ENCODE data around the gene ZNF274. TPM values are rescaled to one million over a fixed set of nuclear protein-coding genes. Genes with fewer than 3 reads are reported as not detected.
"Not testable (repeated sequence)": the region's sequence is repeated elsewhere in the genome, so short reads cannot be mapped to it uniquely, and the experiment has no call there.

Gene ZNF274
- 19.2 TPM for polyA plus RNA-seq (2012; ENCODE audit: missing spikeins)

GRCh38 chr19:58182989-58183816, at the start of gene ZNF274:
Gene ZNF274, plus strand, starts transcription at chr19:58183061. Its CDS starts 905 bp downstream, at chr19:58183966.
- FAIRE-seq = peak; percentile 99
- TF ChIP-seq POLR2A (IDR thresholded peaks at IDR 0.05; ENCODE audit: low read depth, low read length) = peak; percentile 90
- 0 out of 2 replicates have a peak, but pooled peaks have one; percentile 24 for TF ChIP-seq TAF1 (IDR thresholded peaks at IDR 0.05; ENCODE audit: borderline replicate concordance, low read depth, low read length)
- TF ChIP-seq POLR2AphosphoS5 (IDR thresholded peaks at IDR 0.05; ENCODE audit: low read depth, low read length) = peak; percentile 74; the same call in 1 of the 2 replicates
- peak; percentile 94 for DNase-seq (ENCODE audit: insufficient read length)

- FAIRE-seq (no peak), DNase-seq (ENCODE audit: insufficient read length) (no peak)
- TF ChIP-seq TAF1 (IDR thresholded peaks at IDR 0.05; ENCODE audit: borderline replicate concordance, low read depth, low read length) = no peak
- no peak for TF ChIP-seq POLR2A (IDR thresholded peaks at IDR 0.05; ENCODE audit: low read depth, low read length)
- no peak for TF ChIP-seq POLR2AphosphoS5 (IDR thresholded peaks at IDR 0.05; ENCODE audit: low read depth, low read length)
Observed at GRCh38 chr19:58134244-58134643, 48.6 kb upstream of the ZNF274 start.

DNA sequence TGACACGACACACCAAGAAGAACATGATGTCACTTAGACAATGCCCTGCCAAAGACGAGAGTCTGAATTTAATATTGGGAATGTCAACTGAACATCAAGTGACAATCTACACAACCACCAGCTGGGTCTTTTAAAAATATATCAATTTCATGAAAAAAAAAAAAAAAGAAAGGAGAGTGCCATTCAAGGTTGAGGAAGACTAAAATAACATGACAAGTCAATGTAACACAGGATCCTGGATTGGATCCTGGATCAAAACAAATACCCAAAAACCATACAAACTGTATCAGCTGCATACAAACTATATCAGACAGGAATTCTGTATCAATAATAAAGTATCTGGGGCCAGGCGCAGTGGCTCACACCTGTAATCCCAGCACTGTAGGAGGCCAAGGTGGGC, 37.0 kb upstream of the ZNF274 start:
- FAIRE-seq (no peak), DNase-seq (ENCODE audit: insufficient read length) (no peak)
- TF ChIP-seq POLR2AphosphoS5 (IDR thresholded peaks at IDR 0.05; ENCODE audit: low read depth, low read length) (no peak), POLR2A (IDR thresholded peaks at IDR 0.05; ENCODE audit: low read depth, low read length) (no peak), TAF1 (IDR thresholded peaks at IDR 0.05; ENCODE audit: borderline replicate concordance, low read depth, low read length) (no peak)

DNA sequence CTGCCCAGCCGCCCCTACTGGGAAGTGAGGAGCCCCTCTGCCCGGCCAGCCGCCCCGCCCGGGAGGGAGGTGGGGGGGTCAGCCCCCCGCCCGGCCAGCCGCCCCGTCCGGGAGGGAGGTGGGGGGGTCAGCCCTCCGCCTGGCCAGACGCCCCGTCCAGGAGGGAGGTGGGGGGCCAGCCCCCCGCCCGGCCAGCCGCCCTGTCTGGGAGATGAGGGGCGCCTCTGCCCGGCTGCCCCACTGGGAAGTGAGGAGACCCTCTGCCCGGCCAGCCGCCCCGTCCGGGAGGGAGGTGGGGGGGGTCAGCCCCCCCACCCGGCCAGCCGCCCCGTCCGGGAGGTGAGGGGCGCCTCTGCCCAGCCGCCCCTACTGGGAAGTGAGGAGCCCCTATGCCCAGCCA, 35.4 kb upstream of the ZNF274 start:
- FAIRE-seq; DNase-seq (ENCODE audit: insufficient read length): not testable (repeated sequence)

GRCh38 chr19:58150328-58150921, 32.4 kb upstream of the ZNF274 start, which contains the start of gene ZNF329:
Gene ZNF329, minus strand, starts transcription at chr19:58150789. Its CDS starts 21,286 bp downstream, at chr19:58129503.
- DNase-seq (ENCODE audit: insufficient read length) = peak; percentile 68
- peak; percentile 80; the same call in 1 of the 2 replicates for TF ChIP-seq POLR2A (IDR thresholded peaks at IDR 0.05; ENCODE audit: low read depth, low read length)
- TF ChIP-seq POLR2AphosphoS5 (IDR thresholded peaks at IDR 0.05; ENCODE audit: low read depth, low read length) = peak; percentile 56; the same call in 1 of the 2 replicates
- 0 out of 2 replicates have a peak, but pooled peaks have one; percentile 8 for TF ChIP-seq TAF1 (IDR thresholded peaks at IDR 0.05; ENCODE audit: borderline replicate concordance, low read depth, low read length)
- FAIRE-seq = peak; percentile 81

- no peak for FAIRE-seq
- TF ChIP-seq POLR2AphosphoS5 (IDR thresholded peaks at IDR 0.05; ENCODE audit: low read depth, low read length) (no peak), POLR2A (IDR thresholded peaks at IDR 0.05; ENCODE audit: low read depth, low read length) (no peak), TAF1 (IDR thresholded peaks at IDR 0.05; ENCODE audit: borderline replicate concordance, low read depth, low read length) (no peak)
Observed at GRCh38 chr19:58153386-58153785, 29.5 kb upstream of the ZNF274 start.

GRCh38 chr19:58154287-58154678, 28.6 kb upstream of the ZNF274 start:
- FAIRE-seq = no peak
- DNase-seq (ENCODE audit: insufficient read length) = no peak

More at GRCh38 chr19:58153386-58153785, 29.5 kb upstream of the ZNF274 start:
- no peak for DNase-seq (ENCODE audit: insufficient read length)

DNA sequence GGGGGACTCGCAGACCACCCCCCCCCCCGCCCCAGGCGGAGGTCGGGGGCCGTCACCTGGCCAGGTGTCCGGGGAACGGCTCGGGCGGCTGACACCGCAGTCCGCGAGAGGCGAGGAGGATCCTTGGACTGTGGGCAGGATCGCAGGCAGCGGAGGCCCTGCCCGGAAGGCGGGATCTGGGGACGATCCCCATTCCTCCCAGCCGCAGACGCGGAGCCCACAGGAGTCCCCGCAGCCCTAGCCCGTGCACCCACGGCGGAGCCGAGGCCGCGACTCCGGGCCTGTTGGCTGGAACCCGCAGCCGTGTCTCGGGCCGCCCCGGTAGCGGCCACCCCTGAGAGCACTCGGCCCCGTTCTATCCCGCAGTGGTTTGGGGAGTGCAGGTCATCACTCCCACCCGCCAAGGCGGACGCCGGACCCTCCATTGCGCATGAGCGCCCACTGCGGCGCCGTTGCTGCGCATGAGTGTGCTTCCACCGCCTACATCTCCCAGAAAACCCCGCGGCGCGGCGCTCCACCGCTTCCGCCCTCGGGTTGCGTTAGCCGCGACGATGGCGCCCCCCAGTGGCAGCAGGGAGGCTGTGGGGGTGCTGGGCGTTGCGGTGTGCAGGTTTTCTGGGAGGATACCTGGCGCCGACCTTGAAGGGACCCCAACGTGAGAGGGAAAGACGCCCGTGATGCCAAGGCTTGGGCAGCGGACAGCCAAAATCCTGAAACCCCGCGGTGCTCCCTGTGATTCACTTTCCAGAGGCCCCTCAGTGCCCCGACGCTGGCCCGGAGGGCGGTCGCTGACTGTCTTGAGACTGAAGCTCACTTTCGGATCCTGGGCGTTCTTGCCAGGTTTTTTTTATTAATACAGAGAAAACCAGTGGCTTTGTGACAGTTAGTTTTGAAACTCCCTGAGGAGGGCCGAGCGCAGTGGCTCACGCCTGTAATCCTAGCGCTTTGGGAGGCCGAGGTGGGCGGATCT, 27.9 kb upstream of the ZNF274 start:
- FAIRE-seq = peak; percentile 78
- peak; percentile 59 for DNase-seq (ENCODE audit: insufficient read length)
- TF ChIP-seq POLR2AphosphoS5 (IDR thresholded peaks at IDR 0.05; ENCODE audit: low read depth, low read length) = no peak
- TF ChIP-seq TAF1 (IDR thresholded peaks at IDR 0.05; ENCODE audit: borderline replicate concordance, low read depth, low read length) = no peak
- no peak for TF ChIP-seq POLR2A (IDR thresholded peaks at IDR 0.05; ENCODE audit: low read depth, low read length)

More at GRCh38 chr19:58154287-58154678, 28.6 kb upstream of the ZNF274 start:
- TF ChIP-seq POLR2AphosphoS5 (IDR thresholded peaks at IDR 0.05; ENCODE audit: low read depth, low read length) (no peak), POLR2A (IDR thresholded peaks at IDR 0.05; ENCODE audit: low read depth, low read length) (no peak), TAF1 (IDR thresholded peaks at IDR 0.05; ENCODE audit: borderline replicate concordance, low read depth, low read length) (no peak)

DNA sequence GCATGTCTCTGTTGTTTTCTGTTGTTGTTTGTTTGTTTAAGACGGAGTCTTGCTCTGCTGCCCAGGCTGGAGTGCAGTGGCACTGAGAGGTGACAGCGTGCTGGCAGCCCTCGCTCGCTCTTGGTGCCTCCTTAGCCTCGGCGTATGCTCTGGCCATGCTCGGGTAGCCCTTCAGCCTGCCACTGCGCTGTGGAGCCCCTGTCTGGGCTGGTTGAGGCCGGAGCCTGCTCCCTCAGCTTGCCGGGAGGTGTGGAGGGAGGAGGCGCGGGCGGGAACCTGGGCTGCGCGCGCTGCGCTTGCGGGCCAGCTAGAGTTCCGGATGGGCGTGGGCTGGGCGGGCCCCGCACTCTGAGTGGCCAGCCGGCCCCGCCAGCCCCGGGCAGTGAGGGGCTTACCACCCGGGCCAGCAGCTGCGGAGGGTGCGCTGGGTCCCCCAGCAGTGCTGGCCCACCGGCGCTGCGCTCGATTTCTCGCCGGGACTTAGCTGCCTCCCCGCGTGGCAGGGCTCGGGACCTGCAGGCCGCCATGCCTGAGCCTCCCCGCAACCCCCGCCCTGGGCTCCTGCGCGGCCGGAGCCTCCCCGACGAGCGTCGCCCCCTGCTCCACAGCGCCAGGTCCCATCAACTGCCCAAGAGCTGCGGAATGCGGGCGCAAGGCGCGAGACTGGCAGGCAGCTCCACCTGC, 25.7 kb upstream of the ZNF274 start:
- FAIRE-seq (no peak), DNase-seq (ENCODE audit: insufficient read length) (no peak)
- no peak for TF ChIP-seq POLR2A (IDR thresholded peaks at IDR 0.05; ENCODE audit: low read depth, low read length)
- no peak for TF ChIP-seq POLR2AphosphoS5 (IDR thresholded peaks at IDR 0.05; ENCODE audit: low read depth, low read length)
- TF ChIP-seq TAF1 (IDR thresholded peaks at IDR 0.05; ENCODE audit: borderline replicate concordance, low read depth, low read length) = no peak

- TF ChIP-seq TAF1 (IDR thresholded peaks at IDR 0.05; ENCODE audit: borderline replicate concordance, low read depth, low read length) (no peak), POLR2AphosphoS5 (IDR thresholded peaks at IDR 0.05; ENCODE audit: low read depth, low read length) (no peak), POLR2A (IDR thresholded peaks at IDR 0.05; ENCODE audit: low read depth, low read length) (no peak)
- DNase-seq (ENCODE audit: insufficient read length) = no peak
- FAIRE-seq = no peak
Observed at GRCh38 chr19:58166268-58166667, 16.6 kb upstream of the ZNF274 start.

All from GM12892 (cell line).